Tibial artery (tissue), 4 donors: ENCODE measurements around the gene YTHDF1.

Source experiments
- DNase-seq, 2 donors: peaks; one replicate each; pipeline ENCODE4 v3.0.0-alpha.2; 2019
- H3K27ac ChIP-seq, 2 donors: fragments of 200-600 bp; sonication (generic) in 1 of 2; 1 replicate in 1 of 2; 2 replicates in 1 of 2; pipeline ENCODE4 v1.5.1; 2018 to 2019; ENCODE audit warnings: mild to moderate bottlenecking in 1 of 2
- H3K27me3 ChIP-seq, 2 donors: fragments of 200-600 bp; sonication (generic) in 1 of 2; one replicate each; pipeline versions ENCODE4 v1.5.1 to v1.6.0; 2016 to 2019
- H3K36me3 ChIP-seq, 3 donors: fragments of 200-600 bp; sonication (generic) in 2 of 3; one replicate each; pipeline ENCODE4 v1.5.1; 2016 to 2019; ENCODE audit warnings: mild to moderate bottlenecking in 2 of 3
- H3K4me1 ChIP-seq, 4 donors: fragments of 200-600 bp; sonication (generic) in 2 of 4; 1 replicate in 3 of 4; 2 replicates in 1 of 4; pipeline ENCODE4 v1.5.1; 2016 to 2019
- H3K4me3 ChIP-seq, 2 donors: fragments of 200-600 bp; sonication (generic) in 1 of 2; 1 replicate in 1 of 2; 2 replicates in 1 of 2; pipeline ENCODE4 v1.5.1; 2018 to 2019; ENCODE audit warnings: mild to moderate bottlenecking in 2 of 2
- H3K9me3 ChIP-seq, 3 donors: fragments of 200-600 bp; sonication (generic) in 1 of 3; one replicate each; pipeline ENCODE4 v1.5.1; 2016 to 2019
- intact Hi-C: fragments of 100-400 bp; cut with DNase I; formaldehyde crosslinking; loops from one replicate; pipeline ENCODE4 v1.15.0; 2023; ENCODE audit warnings: low total_unique reads
- TF ChIP-seq, protein P1 (sequence below), 2 experiments: fragments of 200-600 bp in 1 of 2; fragments of 450-650 bp in 1 of 2; IDR thresholded peaks; one replicate each; pipeline ENCODE4 v1.5.1; 2017 to 2019; ENCODE audit warnings: antibody characterized with exemption in 2 of 2, mild to moderate bottlenecking in 1 of 2, moderate library complexity in 1 of 2

The YTHDF1 gene

DNA sequence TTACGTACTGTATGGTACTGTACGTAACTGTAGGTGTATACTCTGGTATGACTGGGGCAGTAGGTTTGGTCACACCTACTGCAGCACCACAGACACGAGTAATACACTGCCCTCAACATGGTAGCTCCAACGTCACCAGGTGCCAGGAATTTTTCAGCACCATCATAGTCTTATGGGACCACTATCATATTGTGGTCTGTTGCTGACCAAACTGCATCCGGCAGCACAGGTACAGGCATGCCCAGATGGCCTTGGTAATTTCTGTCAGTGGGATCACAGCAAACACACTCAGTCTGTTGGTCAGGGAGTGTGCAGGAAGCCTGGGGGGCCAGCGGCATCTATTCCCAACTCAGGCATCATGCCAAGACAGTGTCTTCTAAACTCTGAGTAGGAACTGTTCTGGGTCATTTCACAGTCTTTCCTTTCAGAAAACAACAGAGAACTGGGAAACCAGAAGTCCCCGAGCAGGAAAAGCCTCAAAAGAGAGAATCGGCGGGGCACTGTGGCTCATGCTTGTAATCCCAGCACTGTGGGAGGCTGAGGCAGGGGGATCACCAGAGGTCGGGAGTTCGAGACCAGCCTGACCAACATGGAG, 5.8 kb downstream of the YTHDF1 start:
- no peaks in the 10 kb centered on the region for H3K27me3 ChIP-seq
- intact Hi-C loops = no loop called here
- H3K27ac ChIP-seq = no peak overlapping the region
- peaks cover 11 to 93% (median 65%) of the 10 kb centered on the region in 3 donors for H3K36me3 ChIP-seq
- H3K4me1 ChIP-seq = peaks cover 0 to 48% (median 27%) of the 10 kb centered on the region in 4 donors
- no peak for DNase-seq
- TF ChIP-seq, protein P1, sequence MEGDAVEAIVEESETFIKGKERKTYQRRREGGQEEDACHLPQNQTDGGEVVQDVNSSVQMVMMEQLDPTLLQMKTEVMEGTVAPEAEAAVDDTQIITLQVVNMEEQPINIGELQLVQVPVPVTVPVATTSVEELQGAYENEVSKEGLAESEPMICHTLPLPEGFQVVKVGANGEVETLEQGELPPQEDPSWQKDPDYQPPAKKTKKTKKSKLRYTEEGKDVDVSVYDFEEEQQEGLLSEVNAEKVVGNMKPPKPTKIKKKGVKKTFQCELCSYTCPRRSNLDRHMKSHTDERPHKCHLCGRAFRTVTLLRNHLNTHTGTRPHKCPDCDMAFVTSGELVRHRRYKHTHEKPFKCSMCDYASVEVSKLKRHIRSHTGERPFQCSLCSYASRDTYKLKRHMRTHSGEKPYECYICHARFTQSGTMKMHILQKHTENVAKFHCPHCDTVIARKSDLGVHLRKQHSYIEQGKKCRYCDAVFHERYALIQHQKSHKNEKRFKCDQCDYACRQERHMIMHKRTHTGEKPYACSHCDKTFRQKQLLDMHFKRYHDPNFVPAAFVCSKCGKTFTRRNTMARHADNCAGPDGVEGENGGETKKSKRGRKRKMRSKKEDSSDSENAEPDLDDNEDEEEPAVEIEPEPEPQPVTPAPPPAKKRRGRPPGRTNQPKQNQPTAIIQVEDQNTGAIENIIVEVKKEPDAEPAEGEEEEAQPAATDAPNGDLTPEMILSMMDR (IDR thresholded peaks at IDR 0.05) = no peak
- H3K9me3 ChIP-seq = no peaks in the 10 kb centered on the region
- H3K4me3 ChIP-seq = no peak overlapping the region

DNA sequence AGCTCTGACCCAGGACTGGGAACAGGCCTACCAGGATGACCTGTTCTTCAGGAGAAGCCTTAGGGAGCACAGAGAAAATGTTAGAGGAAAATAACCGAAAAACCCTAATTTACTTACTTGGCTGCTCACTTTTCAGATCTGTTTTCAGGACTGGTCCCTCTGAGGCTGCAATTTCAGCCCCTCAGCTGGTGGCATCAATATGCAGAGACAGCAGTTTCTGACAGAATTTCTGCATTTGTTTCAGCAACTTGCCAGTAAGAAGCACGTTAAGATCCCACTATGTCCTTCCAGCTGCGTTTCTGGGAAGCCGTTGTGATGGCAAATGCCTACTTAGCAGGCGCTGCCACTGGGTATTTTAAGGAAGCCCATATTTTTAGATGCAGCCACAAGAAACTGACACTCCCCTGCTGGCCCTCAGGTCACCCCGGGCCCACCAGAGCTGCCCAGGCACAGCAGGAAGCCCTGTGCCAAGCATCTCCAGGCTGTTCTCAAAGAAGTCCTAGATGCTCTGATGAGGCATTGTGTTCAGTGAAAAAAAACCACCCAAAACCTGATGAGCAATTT, 7.5 kb downstream of the YTHDF1 start:
- intact Hi-C loops = no loop called here

DNA sequence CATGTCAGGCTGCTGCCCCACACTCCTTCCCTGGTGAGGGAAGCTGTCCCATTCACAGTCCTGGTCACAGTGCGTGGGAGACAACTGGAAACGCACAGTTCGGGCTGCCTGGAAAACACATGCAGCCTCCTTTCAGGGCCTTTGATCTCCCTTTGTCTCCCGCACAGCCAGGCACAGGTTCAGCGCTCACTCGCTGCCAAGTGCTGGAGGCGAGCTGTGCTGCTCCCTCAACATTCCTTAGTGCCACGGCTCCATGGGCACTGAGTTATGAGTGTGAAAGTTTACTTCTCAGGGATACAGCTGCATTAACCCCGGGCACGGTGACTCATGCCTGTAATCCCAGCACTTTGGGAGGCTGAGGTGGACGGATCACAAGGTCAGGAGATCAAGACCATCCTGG, 9.1 kb downstream of the YTHDF1 start:
- Histone ChIP-seq H3K4me1 (peaks cover 0 to 17% (median 4%) of the 10 kb centered on the region in 4 donors), H3K27ac (no peak overlapping the region), H3K4me3 (no peak overlapping the region), H3K9me3 (no peaks in the 10 kb centered on the region), H3K27me3 (no peaks in the 10 kb centered on the region), H3K36me3 (peaks cover 36 to 99% (median 85%) of the 10 kb centered on the region in 3 donors)
- no peak for DNase-seq
- intact Hi-C loops = no loop called here
- TF ChIP-seq, protein P1 (IDR thresholded peaks at IDR 0.05) = no peak

More for the DNA sequence above, 7.5 kb downstream of the YTHDF1 start:
- H3K9me3 ChIP-seq = no peaks in the 10 kb centered on the region
- no peak overlapping the region for H3K27ac ChIP-seq
- DNase-seq = no peak
- no peaks in the 10 kb centered on the region for H3K27me3 ChIP-seq
- peaks cover 0 to 32% (median 14%) of the 10 kb centered on the region in 4 donors for H3K4me1 ChIP-seq
- H3K4me3 ChIP-seq = no peak overlapping the region
- peaks cover 21 to 99% (median 82%) of the 10 kb centered on the region in 3 donors for H3K36me3 ChIP-seq
- TF ChIP-seq, protein P1 (IDR thresholded peaks at IDR 0.05) = no peak

DNA sequence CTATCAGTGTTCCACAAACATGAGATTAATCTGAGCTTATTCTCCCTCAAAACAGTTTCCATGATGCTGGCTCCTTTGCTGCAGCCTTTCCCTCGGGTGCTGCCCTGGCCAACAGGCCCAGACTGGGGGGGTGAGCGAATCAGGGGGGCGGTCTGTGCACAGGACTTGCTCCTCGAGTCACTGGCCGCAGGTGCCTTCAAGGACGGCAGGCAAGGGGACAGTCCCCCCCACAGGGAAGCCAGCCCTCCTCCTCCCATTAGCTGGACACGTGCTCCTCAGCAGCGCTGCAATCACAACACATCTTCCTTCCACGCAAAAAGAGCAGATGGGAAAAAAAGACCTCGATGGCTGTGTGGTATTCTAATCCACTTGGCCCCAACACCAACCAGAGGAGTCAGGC, 10.0 kb downstream of the YTHDF1 start:
- H3K9me3 ChIP-seq = no peaks in the 10 kb centered on the region
- H3K4me3 ChIP-seq = no peak overlapping the region
- H3K36me3 ChIP-seq = peaks cover 39 to 99% (median 82%) of the 10 kb centered on the region in 3 donors
- intact Hi-C loops = no loop called here
- no peaks in the 10 kb centered on the region for H3K27me3 ChIP-seq
- no peak for DNase-seq
- no peak overlapping the region for H3K27ac ChIP-seq
- H3K4me1 ChIP-seq = peaks cover 0 to 8% (median under 1%) of the 10 kb centered on the region in 4 donors
- TF ChIP-seq, protein P1 (IDR thresholded peaks at IDR 0.05) = no peak

DNA sequence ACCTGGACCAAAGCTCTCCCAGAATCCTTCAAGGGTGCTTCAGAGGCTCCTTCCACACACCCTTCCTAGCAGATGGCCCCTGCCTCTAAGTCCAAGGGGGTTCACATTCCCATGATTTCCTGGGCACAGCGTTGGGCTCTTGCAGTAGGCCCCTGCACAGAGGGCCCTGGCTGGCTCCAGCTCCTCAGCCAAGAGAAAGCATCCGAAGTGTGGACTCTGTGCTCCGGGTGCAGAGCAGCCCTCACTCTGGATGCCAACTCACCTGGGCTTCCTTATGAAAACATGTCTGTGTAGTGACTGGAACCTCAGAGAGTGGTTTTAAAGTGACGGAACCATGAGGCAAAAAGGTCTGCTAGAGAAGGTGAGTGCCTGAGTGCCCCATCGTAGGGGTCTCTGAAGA, 11.6 kb downstream of the YTHDF1 start:
- Histone ChIP-seq H3K4me3 (no peak overlapping the region), H3K27me3 (no peaks in the 10 kb centered on the region), H3K4me1 (peaks cover 0 to 8% (median 0%) of the 10 kb centered on the region in 4 donors), H3K36me3 (peaks cover 35 to 97% (median 69%) of the 10 kb centered on the region in 3 donors), H3K27ac (no peak overlapping the region), H3K9me3 (no peaks in the 10 kb centered on the region)
- no peak for DNase-seq
- intact Hi-C loops = no loop called here
- TF ChIP-seq, protein P1 (IDR thresholded peaks at IDR 0.05) = no peak
